HepG2 (cell line): ENCODE results near the gene PPP1R15A. TPM values are rescaled to one million over a fixed set of nuclear protein-coding genes. Genes with fewer than 3 reads are reported as not detected.

ENCODE experiments used
- ATAC-seq: fragments of 200-7000 bp; cut with Tn5 transposase; 3 replicates; pipeline ENCODE4 v1.9.1; 2020; ENCODE audit warnings: mild to moderate bottlenecking, moderate library complexity
- BruUV-seq: library from RNA; stranded (reverse); fragments of 400-500 nt; replicated peaks from 2 replicates; lab custom pipeline; 2021; lab: Mats Ljungman, UMichigan
- CTCF ChIA-PET: fragments of 300-600 bp; formaldehyde crosslinking; extraction: SDS; loops from one replicate; lab custom pipeline; 2021; ENCODE audit warnings: low total read pairs, inconsistent platforms, low intra/inter-chr PET ratio; lab: Yijun Ruan, JAX
- POLR2A ChIA-PET: fragments of 350-600 bp; sonication (Branson Sonifier 250); formaldehyde crosslinking; loops from one replicate; lab custom pipeline; 2020; ENCODE audit warnings: antibody characterized with exemption, inconsistent platforms; lab: Yijun Ruan, JAX
- DNase-seq: peaks from one replicate; pipeline ENCODE4 v3.0.0-alpha.2; 2015; ENCODE audit warnings: low spot score
- FAIRE-seq: peaks from 3 replicates; lab custom pipeline; 2011; peaks lifted over from hg19 to GRCh38; lab: Jason Lieb, UNC
- H2AFZ ChIP-seq: one replicate; pipeline ENCODE4 v1.6.1; 2011; ENCODE audit warnings: low read length, inconsistent platforms
- H3K27ac ChIP-seq: fragments of 300-600 bp; 3 replicates; pipeline ENCODE4 v1.8.0; 2011; ENCODE audit warnings: mixed run types, mild to moderate bottlenecking, mixed read lengths, low read length, inconsistent platforms; ENCODE audit not compliant: insufficient read depth; ENCODE audit errors: extremely low read length
- H3K27me3 ChIP-seq, 2 experiments: fragments of 200-600 bp in 1 of 2; 2 replicates in 1 of 2; 3 replicates in 1 of 2; pipeline versions ENCODE4 v1.6.0 to v1.8.0; 2011; ENCODE audit warnings: low read length in 2 of 2, mild to moderate bottlenecking in 2 of 2, moderate library complexity in 2 of 2, inconsistent platforms in 1 of 2; ENCODE audit not compliant: insufficient read depth in 2 of 2, control insufficient read depth in 1 of 2
- H3K36me3 ChIP-seq, 2 experiments: fragments of 200-600 bp in 1 of 2; replicated peaks in 1 of 2; 2 replicates in 1 of 2; 3 replicates in 1 of 2; pipeline versions ENCODE4 v1.5.1 to v1.8.0; 2011; ENCODE audit warnings: low read length in 2 of 2, inconsistent platforms in 1 of 2; ENCODE audit not compliant: insufficient read depth in 2 of 2, control insufficient read depth in 1 of 2
- H3K4me1 ChIP-seq: 2 replicates; pipeline ENCODE4 v1.5.1; 2012; ENCODE audit warnings: low read length, inconsistent platforms; ENCODE audit not compliant: insufficient read depth
- H3K4me2 ChIP-seq: 2 replicates; pipeline ENCODE4 v1.6.0; 2011; ENCODE audit warnings: low read depth, low read length, inconsistent platforms
- H3K4me3 ChIP-seq, 3 experiments: fragments of 200-600 bp in 1 of 3; sonication (generic), shearing (Covaris generic) in 1 of 3; replicated peaks in 1 of 3; 2 replicates each; pipeline ENCODE4 v1.5.1; 2011 to 2016; ENCODE audit warnings: low read length in 3 of 3, inconsistent platforms in 2 of 3, low read depth in 2 of 3, mild to moderate bottlenecking in 2 of 3, control low read depth in 1 of 3, mixed read lengths in 1 of 3; ENCODE audit not compliant: insufficient read depth in 1 of 3
- H3K79me2 ChIP-seq: one replicate; pipeline ENCODE4 v1.6.1; 2011; ENCODE audit warnings: low read length, inconsistent platforms; ENCODE audit not compliant: insufficient read depth
- H3K9ac ChIP-seq: 2 replicates; pipeline ENCODE4 v1.6.0; 2011; ENCODE audit warnings: mild to moderate bottlenecking, low read depth, low read length, inconsistent platforms; ENCODE audit not compliant: insufficient read depth
- H3K9me3 ChIP-seq: 2 replicates; pipeline ENCODE4 v1.5.1; 2012; ENCODE audit warnings: mild to moderate bottlenecking, low read length
- H4K20me1 ChIP-seq: 2 replicates; pipeline ENCODE4 v1.6.0; 2011; ENCODE audit warnings: inconsistent platforms, mild to moderate bottlenecking, low read length, moderate library complexity; ENCODE audit not compliant: insufficient read depth
- EP300 ChIP-seq, 3 experiments: sonication (generic) in 1 of 3; formaldehyde crosslinking in 1 of 3; IDR thresholded peaks; 2 replicates each; pipeline versions ENCODE4 v1.5.1 to v1.6.1; 2011 to 2020; ENCODE audit warnings: low read depth in 2 of 3, low read length in 2 of 3, borderline replicate concordance in 1 of 3, improper control_type of control experiment in 1 of 3, mild to moderate bottlenecking in 1 of 3, missing genetic modification reagents in 1 of 3, moderate library complexity in 1 of 3
- ZFX ChIP-seq: sonication (generic); formaldehyde crosslinking; IDR thresholded peaks from 2 replicates; pipeline ENCODE4 v1.4.0; 2020; ENCODE audit warnings: mild to moderate bottlenecking, low read depth, missing genetic modification reagents, moderate library complexity
- ZNF121 ChIP-seq: sonication (generic); formaldehyde crosslinking; IDR thresholded peaks from 2 replicates; pipeline ENCODE4 v1.5.0; 2020; ENCODE audit warnings: mild to moderate bottlenecking, missing genetic modification reagents
- ZNF790 ChIP-seq: sonication (generic); formaldehyde crosslinking; IDR thresholded peaks from 2 replicates; pipeline ENCODE4 v1.8.0; 2022; ENCODE audit warnings: missing genetic modification reagents, mild to moderate bottlenecking, borderline replicate concordance
- WGBS: methylation state at CpG from one replicate; pipeline ENCODE4 v1.1.6; 2017; ENCODE audit warnings: low lambda C conversion rate; 5-methylcytosine and 5-hydroxymethylcytosine counted together
- in situ Hi-C: cut with HindIII; loops from 2 replicates; pipeline ENCODE4 v1.10.0; 2017; ENCODE audit warnings: low pct_unique_long_range_greater_than_20kb; ENCODE audit not compliant: extremely low pct_ligation_motif_present
- intact Hi-C: fragments of 100-400 bp; cut with micrococcal nuclease; formaldehyde crosslinking; loops from one replicate; pipeline ENCODE4 v1.10.0; 2022; ENCODE audit not compliant: unreplicated experiment
- polyA plus RNA-seq, 8 experiments: library from polyadenylated mRNA; depleted of rRNA in 3 of 8; stranded (reverse) in 7 of 8; unstranded in 1 of 8; fragments of >200 nt; fragmentation: Illumina TruSeq in 4 of 8; extraction: Trizol in 4 of 8; gene quantifications; 2 replicates each; pipeline versions ENCODE4 v1.2.1 to v1.2.3, GENCODE V29; 2011 to 2016; ENCODE audit warnings: low read depth in 4 of 8, missing spikeins in 1 of 8, mixed read lengths in 1 of 8; ENCODE audit not compliant: insufficient read depth in 1 of 8
- total RNA-seq, 5 experiments: library from RNA; depleted of rRNA; stranded (reverse); fragments of >200 nt; fragmentation: Illumina TruSeq; extraction: Trizol; gene quantifications; 2 replicates each; pipeline ENCODE4 v1.2.3, GENCODE V29; 2016; ENCODE audit warnings: low read depth in 1 of 5
- TF ChIP-seq, protein P1 (sequence below): sonication (generic); formaldehyde crosslinking; IDR thresholded peaks from 2 replicates; pipeline ENCODE4 v1.5.1; 2020; ENCODE audit warnings: mild to moderate bottlenecking, moderate library complexity, missing genetic modification reagents

Gene PPP1R15A
- total and polyA plus RNA-seq, 2 of the 13 experiments (the other 11 are each of a cell fraction or from before 2014, with no cell fraction given), result 15.6 to 18.5 TPM

DNA sequence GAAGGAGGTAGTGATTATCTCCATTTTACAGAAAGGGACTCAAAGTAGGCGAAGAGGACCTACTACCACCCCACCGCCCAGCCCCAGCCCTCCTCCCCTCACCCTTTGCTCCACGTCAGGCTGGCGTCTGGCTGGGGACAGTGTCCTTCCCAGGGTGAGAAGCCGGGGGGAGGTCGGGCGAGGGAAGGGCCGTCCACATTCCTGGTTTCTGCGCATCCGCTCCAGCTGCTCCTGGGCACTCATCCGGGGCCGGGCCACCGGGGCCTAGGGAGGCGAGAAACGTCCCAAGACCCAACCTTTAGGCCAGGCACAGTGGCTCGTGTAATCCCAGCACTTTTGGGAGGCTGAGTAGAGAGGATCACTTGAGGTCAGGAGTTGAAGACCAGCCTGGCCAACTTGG is 31.2 kb upstream of the PPP1R15A start (continued):
- TF ChIP-seq, protein P1, sequence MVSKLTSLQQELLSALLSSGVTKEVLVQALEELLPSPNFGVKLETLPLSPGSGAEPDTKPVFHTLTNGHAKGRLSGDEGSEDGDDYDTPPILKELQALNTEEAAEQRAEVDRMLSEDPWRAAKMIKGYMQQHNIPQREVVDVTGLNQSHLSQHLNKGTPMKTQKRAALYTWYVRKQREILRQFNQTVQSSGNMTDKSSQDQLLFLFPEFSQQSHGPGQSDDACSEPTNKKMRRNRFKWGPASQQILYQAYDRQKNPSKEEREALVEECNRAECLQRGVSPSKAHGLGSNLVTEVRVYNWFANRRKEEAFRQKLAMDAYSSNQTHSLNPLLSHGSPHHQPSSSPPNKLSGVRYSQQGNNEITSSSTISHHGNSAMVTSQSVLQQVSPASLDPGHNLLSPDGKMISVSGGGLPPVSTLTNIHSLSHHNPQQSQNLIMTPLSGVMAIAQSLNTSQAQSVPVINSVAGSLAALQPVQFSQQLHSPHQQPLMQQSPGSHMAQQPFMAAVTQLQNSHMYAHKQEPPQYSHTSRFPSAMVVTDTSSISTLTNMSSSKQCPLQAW (CRISPR knock-in tag), result no peak
- no peak for TF ChIP-seq EP300 (IDR thresholded peaks at IDR 0.05; ENCODE audit: low read depth in 2 of 2, low read length in 2 of 2)
- TF ChIP-seq EP300 (CRISPR knock-in tag; IDR thresholded peaks at IDR 0.05; ENCODE audit: borderline replicate concordance), result no peak
- TF ChIP-seq ZNF790, result no peak
- TF ChIP-seq, all 625 proteins: peak for 0

DNA sequence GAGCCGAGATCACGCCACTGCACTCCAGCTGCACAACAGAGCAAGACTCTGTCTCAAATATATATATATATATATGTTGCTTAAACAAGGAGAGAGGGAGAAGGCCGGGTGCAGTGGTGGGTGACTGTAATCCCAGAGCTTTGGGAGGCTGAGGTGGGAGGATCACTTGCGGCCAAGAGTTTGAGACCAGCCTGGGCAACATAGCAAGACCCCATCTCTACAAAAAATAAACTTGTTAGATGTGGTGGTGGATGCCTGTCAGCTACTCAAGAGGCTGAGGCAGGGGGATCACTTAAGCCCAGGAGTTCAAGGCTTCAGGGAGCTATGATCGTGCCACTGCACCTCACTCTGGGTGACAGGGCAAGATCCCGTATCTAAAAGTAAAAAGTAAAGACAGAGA is 30.6 kb upstream of the PPP1R15A start:
- Histone ChIP-seq H3K4me2 (no peak overlapping the region), H3K27me3 (no peaks in the 10 kb centered on the region), H3K9me3 (no peaks in the 10 kb centered on the region), H2AFZ (no peak overlapping the region), H3K4me3 (no peak overlapping the region), H3K79me2 (no peaks in the 10 kb centered on the region), H3K36me3 (peaks cover 0 to 5% of the 10 kb centered on the region in 2 experiments; a peak in 1 of 5 replicates), H3K9ac (no peak overlapping the region)
- CTCF ChIA-PET, result interaction anchor here (0.7 to 2.5 kb wide), 2 partner anchors 46 to 54 kb away, joined by 3 to 31 read pairs; no protein-coding TSS in a partner anchor
- no TSS peak for BruUV-seq
- WGBS, result 73% methylated on average over 6 of the region's 6 CpGs
- POLR2A ChIA-PET, result no interaction called here
- no peak for ATAC-seq
- no peak for FAIRE-seq
- TF ChIP-seq ZNF121 (CRISPR knock-in tag) (peak; percentile 35; the same call in 1 of the 2 replicates), ZFX (CRISPR knock-in tag) (no peak)
- TF ChIP-seq, all 625 proteins: peak for 1
- DNase-seq, result no peak
- Histone ChIP-seq H3K27ac (no peak overlapping the region), H4K20me1 (no peaks in the 10 kb centered on the region), H3K4me1 (peaks cover 12% of the 10 kb centered on the region)
- in situ Hi-C loops, result loop anchor here (5.0 kb wide), 1 partner anchor 194 kb away; the partner anchor contains the start of gene CA11
- intact Hi-C loops, result no loop called here
